ENCODE results near the gene NEBL.

- TF ChIP-seq CTCF (IDR thresholded peaks at IDR 0.05) (no peak), POLR2A (IDR thresholded peaks at IDR 0.05) (no peak)
These were observed 58.0 kb downstream of the NEBL start for GRCh38 chr10:20839141-20839540.
